GM18873 (cell line): ENCODE data around the gene RHBDL3.
"Not testable (repeated sequence)": the region's sequence is repeated elsewhere in the genome, so short reads cannot be mapped to it uniquely, and the experiment has no call there.

Experiments used
- ATAC-seq: cut with Tn5 transposase; IDR thresholded peaks from one replicate; pipeline ENCODE4 v1.9.1; 2021; ENCODE audit warnings: mild to moderate bottlenecking, moderate library complexity, moderate number of reproducible peaks; ENCODE audit not compliant: unreplicated experiment, low FRiP score

Gene RHBDL3

DNA sequence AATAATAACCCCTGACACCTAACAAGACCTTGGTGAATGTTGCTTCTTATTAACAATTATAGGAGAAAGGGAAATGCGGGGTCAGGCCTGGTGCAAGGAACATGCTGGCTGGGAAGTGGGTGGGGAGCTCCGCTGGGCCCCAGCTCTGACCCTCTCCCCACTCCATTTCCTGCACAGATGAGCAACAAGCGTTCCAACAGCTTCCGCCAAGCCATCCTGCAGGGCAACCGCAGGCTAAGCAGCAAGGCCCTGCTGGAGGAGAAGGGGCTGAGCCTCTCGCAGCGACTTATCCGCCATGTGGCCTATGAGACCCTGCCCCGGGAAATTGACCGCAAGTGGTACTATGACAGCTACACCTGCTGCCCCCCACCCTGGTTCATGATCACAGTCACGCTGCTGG lies 23.0 kb downstream of the RHBDL3 start:
- ATAC-seq, result no peak

DNA sequence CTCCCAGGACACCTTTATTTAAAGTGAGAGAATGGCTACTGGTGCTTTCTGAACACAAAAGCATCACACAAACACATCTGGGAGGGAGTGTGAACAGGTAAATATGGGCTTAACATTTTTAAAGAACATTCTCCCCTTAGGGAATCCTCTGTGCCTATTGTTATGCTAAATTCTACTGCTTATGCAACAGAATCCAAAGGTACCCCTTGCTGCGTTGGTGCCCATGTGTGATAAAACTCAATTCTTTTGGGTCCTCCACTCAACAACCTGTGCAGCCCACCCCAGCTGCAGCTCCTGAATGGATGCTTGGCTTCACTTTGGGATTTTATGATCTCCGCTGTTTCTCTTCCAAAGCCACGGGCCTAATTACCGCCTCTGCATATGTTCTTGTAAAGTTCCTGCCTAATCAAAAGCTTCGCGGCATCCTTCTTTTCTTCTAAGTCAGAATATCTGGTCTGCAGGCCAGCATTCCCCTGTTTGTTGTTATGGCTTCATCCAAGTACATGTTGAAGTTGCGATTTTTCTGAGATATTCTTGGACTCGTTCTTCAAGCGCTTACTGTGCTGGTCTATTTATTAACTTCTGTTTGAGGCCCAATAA lies 23.9 kb downstream of the RHBDL3 start:
- ATAC-seq, result no peak

DNA sequence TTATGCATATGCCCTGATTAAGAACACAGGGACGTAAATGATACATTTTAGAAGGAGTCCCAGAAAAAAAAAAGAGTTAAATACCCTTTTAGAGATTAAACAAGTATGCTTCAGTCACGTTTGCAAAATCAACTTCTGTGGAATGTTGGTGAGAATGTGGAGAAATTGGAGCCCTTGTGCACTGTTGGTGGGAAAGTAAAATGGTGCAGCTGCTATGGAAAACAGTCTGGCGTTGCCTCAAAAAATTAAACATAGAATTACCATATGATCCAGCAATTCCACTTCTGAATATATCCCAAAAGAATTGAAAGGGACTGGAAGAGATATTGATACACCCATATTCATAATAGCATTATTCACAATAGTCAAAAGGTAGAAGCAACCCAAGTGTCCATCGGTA lies 26.5 kb downstream of the RHBDL3 start:
- ATAC-seq, result no peak

DNA sequence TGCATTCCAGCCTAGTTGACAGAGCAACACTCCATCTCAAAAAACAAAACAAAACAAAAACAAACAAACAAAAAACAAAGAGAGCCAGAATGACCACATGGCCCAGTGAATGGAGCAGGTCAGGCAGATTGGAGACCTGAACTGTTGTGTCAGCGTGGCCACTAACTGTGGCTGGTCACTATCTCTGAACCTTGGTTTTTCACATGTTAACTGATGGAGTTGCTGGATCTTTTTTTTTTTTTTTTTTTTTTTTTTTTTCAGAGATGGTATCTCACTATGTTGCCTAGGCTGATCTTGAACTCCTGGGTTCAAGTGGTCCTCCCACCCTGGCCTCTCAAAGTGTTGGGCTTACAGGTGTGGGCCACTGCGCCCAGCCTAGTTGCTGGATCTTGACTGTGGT lies 31.8 kb downstream of the RHBDL3 start:
- no peak for ATAC-seq

DNA sequence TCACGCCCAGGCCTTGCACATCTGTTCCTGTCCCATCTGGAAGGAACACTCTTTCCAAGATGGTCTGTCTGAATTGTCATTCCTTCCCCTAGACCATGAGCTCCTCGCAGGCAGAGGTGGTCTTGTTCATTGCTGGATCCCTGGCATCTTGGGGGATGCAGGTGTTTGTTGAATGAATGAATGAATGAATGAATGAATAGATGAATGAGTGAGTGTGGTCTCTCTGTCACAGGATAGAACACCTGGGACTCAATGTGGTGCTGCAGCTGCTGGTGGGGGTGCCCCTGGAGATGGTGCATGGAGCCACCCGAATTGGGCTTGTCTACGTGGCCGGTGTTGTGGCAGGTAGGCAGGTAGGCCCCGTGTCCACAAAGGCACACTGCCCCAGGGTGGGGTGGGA lies 32.2 kb downstream of the RHBDL3 start:
- ATAC-seq, result no peak

DNA sequence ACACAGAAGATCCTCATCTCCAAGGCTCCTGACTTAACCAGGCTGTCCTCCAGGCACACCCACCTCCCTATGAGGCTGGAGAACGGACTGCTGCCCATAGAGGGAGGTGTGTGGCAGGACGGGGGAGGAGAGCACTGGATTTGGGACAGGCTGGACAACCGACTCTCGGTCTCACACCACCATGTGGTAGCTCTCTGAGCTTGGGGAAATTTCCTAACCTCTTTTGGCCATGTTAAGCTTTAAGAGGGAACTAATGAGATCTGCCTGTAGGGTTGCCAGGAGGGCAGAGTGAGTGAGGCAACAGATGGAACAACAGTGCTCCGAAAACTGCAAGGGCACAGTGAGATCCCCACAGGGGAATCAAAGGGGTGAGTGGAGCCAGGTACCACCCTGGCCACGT lies 32.7 kb downstream of the RHBDL3 start:
- ATAC-seq, result no peak

DNA sequence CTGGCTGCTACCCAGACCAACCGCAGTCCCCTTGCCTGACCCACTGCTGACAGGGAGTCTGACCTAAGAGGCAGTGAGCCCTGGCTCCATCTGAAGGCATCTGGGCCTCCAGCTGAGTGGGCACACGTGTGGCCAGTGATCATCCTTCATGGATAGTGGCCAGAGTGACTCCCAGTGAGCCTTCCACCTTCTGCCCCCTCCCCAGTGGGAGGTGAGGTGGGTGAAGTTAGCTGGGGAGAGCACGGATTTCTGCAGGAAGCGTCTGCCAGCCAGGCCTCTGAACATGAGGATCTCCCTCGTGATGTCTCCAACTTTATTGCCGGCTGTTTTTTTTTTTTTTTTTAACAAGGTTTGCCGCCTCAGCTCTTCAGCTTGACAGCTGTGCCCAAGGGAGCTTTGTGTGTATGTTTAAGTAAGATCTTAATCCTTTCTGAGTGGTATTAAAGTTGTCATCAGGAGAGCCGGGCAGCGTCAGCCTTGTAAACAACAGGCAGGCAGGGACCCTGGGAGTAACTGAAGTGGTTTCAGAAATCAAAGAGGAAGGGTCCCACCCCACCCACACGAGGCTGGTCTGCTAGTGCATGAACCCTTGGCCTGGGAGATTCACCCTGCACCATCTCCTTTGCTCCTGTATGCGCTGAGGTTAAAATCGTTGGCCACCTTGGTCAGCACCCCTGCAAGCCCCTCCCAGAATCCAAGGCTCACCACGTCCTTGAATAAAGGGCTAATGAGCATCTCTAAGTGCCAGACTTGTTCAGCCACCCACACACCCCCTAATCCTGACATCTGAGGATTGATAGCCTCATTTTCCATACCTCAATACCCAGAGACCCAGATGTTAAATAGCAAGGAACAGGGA lies 33.3 kb downstream of the RHBDL3 start:
- ATAC-seq, result no peak

DNA sequence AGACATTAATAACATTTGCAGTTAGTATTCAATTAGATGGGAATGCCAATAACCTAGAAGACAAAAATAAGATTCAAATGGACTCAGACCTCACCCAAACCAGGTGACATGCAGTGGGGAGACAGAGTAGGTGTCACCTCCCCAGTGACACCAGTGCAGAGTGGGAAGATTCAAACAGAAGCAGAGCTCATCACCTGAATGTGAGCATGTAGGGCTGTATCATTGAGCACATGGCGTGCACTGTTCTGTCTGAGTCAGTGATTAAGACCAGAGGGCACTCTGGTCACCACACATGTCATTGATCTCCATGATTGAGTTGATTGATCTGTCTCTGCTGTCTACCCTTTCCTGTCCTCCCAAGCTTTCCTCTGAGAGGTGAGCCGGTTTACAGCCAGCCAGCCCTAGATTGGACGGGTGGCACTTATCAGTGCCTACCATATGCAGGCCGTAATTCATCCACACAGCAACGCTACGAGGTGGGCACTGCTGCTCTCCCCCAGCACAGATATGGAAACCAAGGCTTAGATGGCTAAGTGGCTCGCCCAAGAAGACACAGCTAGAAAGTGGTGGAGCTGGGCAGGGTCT lies 34.0 kb downstream of the RHBDL3 start:
- ATAC-seq, result no peak

DNA sequence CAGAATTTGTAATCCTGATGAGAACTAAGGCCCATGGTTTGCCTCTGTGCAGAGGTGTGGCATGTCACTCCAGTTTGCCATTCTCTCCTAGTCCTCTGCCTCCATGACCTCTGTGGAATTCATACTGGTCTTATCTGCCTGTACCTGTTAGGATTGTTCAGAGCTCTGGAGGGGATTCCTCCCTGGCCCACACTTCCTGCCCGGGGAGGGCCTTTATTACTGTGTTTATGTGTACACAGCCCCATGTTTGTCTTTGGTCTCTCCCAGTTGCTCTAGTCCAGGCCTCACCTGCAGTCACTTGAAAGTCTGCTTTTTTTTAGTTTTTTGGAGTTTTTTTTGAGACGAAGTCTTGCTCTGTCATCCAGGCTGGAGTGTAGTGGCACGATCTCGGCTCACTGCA lies 36.4 kb downstream of the RHBDL3 start:
- ATAC-seq, result no peak

DNA sequence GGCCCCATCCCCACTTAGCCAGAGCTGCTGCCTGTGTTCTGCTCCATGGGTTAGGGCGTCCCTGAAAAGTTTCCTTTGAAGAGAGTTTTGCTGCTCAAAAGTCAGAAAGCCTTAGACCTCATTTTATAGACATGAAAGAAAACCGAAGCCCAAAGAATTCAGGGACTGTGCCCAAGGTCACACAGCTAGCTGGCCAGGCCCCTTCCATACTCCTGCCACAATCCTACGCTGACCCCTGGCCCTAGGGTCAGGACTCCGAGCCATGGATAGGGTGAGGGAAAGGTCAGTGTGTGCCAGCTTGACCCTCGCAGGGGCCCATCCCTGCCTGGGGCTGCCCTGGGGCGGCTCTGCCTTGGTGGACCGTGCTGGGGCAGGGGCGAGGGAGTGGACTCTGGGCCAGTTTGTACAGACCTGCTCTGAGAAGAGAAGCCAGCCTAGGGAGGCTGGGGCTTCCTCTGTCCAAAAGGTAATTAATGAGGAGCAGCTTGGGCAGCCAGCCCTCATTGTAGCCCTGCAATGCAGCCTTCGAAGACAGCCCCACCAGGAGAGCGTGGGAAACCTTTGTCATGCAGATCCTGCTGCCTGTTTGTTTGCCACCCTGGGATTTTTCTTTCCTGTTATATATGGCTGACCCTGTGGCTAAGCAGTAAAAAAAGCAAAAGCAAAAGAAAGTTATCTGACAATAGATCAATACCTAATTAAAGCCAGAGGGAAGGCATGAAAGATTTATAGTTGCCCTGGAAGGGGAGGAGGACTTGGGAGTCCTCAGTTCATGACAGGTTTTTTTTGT lies 37.4 kb downstream of the RHBDL3 start:
- ATAC-seq, result no peak

DNA sequence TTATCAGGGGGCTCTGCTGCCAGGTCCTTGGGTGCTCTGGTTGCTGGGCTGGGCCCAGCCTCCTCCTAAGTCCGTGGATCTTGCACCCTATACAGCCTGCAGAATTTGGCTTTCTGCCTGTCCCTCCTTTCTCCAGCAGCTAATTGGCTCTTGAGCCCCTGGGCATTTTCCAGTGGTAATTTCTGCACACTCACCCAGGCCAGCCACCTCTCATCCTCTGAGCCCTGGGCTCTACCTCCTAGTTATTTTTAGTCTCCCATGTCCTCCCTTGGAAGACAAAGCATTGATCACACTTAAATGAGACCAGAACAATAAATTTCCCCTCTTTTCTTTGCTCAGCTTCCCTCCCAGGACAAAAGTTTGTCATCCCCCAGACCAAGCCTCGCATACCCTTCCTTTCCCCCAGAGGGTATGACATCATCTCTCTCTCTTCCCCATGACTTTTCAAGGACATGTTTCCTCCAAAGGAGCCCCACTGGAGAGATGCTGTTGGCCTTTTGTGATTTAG lies 38.2 kb downstream of the RHBDL3 start:
- ATAC-seq, result no peak

DNA sequence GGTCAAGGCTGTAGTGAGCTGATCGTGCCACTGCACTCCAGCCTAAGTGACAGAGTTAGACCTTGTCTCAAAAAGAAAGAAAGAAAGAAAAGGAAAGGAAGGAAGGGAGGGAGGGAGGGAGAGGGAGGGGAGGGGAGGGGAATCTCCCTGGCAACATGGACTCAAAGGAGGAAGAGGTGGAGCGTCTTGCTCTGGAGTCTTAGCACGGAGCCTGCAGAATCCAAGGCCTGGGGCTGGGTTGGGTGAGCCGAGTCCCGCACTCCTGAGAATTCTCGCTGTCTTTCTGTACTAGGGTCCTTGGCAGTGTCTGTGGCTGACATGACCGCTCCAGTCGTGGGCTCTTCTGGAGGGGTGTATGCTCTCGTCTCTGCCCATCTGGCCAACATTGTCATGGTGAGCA lies 39.4 kb downstream of the RHBDL3 start:
- ATAC-seq, result no peak

DNA sequence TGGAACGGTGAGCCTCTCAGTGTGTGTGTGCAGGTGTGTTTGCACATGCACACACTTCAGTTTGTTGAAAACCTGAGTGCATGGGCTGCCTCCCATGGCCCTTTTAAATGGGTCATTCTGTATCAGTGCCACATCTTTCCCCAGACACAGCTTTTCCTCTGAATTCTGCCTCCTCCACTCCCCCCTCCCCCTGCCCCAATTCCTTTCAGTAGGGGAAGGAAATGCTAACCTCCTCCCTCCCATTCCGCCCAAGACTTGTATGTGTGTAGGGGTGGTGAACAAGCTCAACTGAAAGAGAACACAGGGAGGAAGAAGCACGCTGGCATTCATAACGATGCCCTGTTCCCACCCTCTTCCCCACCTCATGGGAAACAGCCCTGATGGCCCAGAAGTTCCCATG lies 42.0 kb downstream of the RHBDL3 start:
- ATAC-seq, result no peak

DNA sequence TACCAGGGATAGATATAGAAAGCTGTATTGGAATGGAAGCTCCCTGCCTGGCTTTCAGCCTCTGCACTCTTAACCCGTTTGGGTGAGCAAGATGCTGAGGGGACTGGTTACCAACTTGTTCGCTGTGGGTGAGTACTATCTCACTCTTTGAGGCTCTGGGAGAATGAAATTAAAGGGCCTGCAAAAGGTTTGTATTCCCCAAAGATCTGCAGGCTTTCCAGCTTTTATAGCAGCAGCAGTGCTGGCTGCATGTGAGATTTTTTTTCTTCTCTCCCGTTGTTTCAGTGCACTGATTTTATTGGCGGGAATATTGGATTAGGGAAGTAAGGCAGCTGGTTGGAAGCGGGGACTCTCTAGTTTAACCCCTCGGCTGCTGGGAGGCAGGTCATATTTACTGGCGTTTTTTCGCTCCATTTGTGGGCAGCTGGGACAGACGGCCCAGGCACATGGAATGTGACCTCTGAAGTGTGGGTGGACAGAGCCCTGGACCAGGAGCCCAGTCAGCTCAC lies 45.5 kb downstream of the RHBDL3 start:
- no peak for ATAC-seq

DNA sequence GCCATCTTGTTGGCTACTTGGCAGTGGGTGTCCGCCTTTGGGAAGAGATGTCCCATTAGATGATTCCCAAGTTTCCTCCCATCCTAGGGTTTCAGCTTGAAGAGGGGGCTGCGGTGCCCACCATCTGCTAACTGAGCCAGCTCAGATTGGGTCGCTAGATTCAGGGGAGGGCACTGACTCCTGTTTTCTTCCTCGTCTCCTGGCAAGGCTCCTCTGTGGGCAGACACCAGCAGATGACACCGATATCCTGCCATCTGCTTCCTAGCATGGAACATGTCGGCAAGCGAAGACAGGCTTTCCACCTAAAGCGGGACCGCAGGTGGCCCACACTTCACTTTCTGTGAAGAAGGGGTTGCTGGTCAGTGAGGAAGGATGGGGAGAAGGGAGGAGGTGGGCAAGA lies 49.0 kb downstream of the RHBDL3 start:
- no peak for ATAC-seq

DNA sequence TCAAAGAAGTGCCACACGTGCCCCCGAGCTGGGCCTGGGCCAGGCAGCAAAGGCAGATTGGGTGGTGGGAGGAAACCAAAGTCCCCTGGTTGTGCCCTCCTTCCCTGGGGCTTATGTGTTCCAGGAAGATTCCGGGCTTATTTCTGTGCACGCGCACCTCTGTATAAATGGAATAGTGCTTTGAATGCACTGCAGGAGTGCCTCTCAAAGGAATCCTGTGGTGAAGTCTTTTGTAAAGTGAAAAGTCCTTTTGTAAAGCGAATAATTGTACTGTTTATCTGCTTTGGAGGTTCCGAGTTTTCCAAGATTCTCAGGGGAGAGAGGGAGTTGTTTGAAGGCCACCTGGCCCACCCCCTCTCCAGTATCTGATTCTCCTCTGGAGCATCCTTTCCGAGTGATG lies 49.5 kb downstream of the RHBDL3 start:
- ATAC-seq, result no peak

DNA sequence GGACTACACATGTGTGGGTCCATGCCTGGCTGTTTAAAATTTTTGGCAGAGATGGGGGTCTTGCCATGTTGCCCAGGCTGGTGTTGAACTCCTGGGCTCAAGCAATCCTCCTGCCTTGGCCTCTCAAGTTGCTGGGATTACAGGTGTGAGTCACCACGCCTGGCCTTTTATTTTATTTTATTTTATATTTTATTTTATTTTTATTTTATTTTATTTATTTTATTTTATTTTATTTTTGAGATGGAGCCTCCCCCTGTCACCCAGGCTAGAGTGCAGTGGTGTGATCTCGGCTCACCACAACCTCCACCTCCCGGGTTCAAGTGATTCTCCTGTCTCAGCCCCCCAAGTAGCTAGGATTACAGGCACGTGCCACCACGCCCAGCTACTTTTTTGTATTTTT lies 51.0 kb downstream of the RHBDL3 start:
- not testable (repeated sequence) for ATAC-seq

DNA sequence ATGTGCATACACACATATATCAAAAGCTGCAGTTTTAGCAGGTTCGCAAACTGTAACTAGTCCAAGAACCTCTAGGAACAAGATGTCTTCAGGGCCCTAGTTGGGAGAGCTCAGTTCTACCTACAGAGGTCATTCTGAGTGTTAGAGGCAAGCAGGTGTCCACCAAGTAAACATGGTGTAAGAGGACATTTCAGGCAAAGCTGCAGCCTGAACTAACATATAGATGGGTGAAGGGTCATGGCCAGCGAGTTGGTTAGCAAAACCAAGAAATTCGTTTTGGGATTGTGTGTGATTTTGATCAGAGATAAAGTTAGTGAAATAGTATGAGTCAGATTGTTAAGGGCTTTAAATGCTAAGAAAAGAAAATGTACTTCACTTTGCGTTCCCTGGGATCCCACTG lies 51.7 kb downstream of the RHBDL3 start:
- ATAC-seq, result no peak

DNA sequence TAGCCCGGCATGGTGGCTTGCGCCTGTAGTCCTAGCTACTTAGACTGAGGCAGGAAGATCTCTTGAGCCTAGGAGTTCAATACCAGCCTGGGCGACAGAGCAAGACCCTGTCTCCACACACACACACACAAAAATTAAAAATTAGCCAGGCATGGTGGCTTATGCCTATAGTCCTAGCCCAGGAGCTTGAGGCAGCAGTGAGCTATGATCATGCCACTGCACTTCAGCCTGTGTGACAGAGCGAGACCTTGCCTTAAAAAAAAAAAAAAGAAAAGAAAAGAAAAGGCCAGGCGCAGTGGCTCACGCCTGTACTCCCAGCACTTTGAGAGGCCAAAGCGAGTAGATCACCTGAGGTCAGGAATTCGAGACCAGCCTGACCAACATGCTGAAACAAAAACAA lies 52.4 kb downstream of the RHBDL3 start:
- no peak for ATAC-seq

DNA sequence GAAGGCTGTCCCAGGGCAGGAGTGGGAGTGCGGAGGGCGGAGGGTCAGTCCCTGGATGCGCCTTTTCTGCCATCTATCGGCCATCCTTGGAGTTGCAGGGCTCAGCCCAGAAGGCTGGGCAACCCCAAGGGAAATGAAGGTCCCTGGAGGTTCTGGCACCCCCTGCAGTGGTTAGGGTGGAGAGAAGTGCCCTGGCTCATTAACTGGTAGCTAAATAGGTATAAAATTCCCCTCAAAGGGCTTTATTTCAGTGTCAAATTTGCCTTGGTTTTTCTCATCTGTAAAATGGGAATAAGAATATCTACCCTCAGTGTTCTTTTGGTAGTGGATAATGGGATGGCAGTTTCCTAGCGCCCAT lies 53.9 kb downstream of the RHBDL3 start:
- peak; percentile 51 for ATAC-seq

DNA sequence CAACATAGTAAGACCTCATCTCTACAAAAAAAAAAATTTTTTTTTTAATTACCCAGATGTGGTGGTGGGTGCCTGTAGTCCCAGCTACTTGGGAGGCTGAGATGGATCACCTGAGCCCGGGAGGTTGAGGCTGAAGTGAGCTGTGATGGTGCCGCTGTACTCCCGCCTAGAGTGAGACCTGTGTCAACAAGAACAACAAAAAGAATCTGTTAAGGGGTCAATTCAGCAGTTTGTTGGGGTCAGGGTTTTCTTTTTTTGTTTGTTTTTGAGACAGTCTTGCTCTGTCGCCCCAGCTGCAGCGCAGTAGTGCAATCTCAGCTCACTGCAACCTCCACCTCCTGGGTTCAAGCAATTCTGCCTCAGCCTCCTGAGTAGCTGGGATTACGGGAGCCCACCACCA lies 54.4 kb downstream of the RHBDL3 start:
- not testable (repeated sequence) for ATAC-seq
